Cerebellar cortex (tissue), 1 donor: Measurements from ENCODE around the gene TLCD3B.
"Not testable (repeated sequence)": the region's sequence is repeated elsewhere in the genome, so short reads cannot be mapped to it uniquely, and the experiment has no call there.

ENCODE experiments used
- DNase-seq: peaks from one replicate; pipeline ENCODE4 v3.0.0-alpha.2; 2015; ENCODE audit warnings: low spot score

The TLCD3B gene

GRCh38 chr16:30025574-30025973, 5.5 kb downstream of the TLCD3B start:
- DNase-seq: no peak

GRCh38 chr16:30025156-30025555, 5.9 kb downstream of the TLCD3B start:
- no peak for DNase-seq

GRCh38 chr16:30024451-30024850, 6.6 kb downstream of the TLCD3B start:
- DNase-seq: no peak

GRCh38 chr16:30023586-30023985, 7.5 kb downstream of the TLCD3B start:
- DNase-seq: no peak

GRCh38 chr16:30022887-30023286, 8.2 kb downstream of the TLCD3B start, which contains the start of gene C16orf92:
Gene C16orf92 (plus strand): TSS chr16:30023198. CDS start chr16:30023341, 143 bp downstream.
- no peak for DNase-seq

- DNase-seq: no peak
Observed at GRCh38 chr16:30018731-30019158, 12.3 kb downstream of the TLCD3B start.

GRCh38 chr16:30017937-30018336, 13.1 kb downstream of the TLCD3B start:
- DNase-seq: not testable (repeated sequence)

- no peak for DNase-seq
Observed at GRCh38 chr16:30017277-30017656, 13.8 kb downstream of the TLCD3B start.

GRCh38 chr16:30016555-30017276, 14.4 kb downstream of the TLCD3B start:
- no peak for DNase-seq

GRCh38 chr16:30015450-30015849, 15.6 kb downstream of the TLCD3B start:
- not testable (repeated sequence) for DNase-seq

- DNase-seq: not testable (repeated sequence)
Observed at GRCh38 chr16:30012598-30012997, 18.5 kb downstream of the TLCD3B start.

GRCh38 chr16:30011714-30012504, 19.2 kb downstream of the TLCD3B start:
- no peak for DNase-seq

- DNase-seq: no peak
Observed at GRCh38 chr16:30010844-30011713, 20.0 kb downstream of the TLCD3B start, which contains the start of gene DOC2A. Gene DOC2A (minus strand): TSS chr16:30011027. CDS start chr16:30010222, 805 bp downstream.

- DNase-seq: no peak
Observed at GRCh38 chr16:30009990-30010843, 20.9 kb downstream of the TLCD3B start.

GRCh38 chr16:30009085-30009862, 21.8 kb downstream of the TLCD3B start:
- no peak for DNase-seq

- DNase-seq: no peak
Observed at GRCh38 chr16:30007378-30007895, 23.6 kb downstream of the TLCD3B start.

GRCh38 chr16:30006659-30007377, 24.3 kb downstream of the TLCD3B start:
- no peak for DNase-seq

GRCh38 chr16:30006095-30006473, 25.0 kb downstream of the TLCD3B start:
- DNase-seq: no peak

- no peak for DNase-seq
Observed at GRCh38 chr16:30005341-30006094, 25.6 kb downstream of the TLCD3B start.
